Measurements from ENCODE around the gene ZNF608.

The ZNF608 gene

DNA sequence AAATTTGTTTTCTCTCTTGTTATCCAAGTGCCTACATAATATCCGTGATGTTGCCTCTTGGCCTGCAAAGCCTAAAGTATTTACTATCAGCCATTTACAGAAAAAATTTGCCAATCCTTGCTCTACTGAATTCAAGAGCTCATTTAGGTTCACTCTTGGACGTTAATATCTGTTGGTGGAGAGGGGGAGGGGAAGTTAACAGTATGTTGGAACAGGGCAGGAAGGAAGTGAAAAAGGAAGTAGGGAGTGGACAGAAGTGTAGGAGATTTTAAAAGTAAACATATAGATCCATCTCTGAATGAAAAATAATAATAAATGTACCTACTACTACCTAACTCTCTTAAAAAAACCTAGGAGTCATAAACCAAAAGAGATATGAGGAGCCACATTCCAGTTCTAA, 32.8 kb downstream of the ZNF608 start:
- no peak overlapping the region for H3K27ac ChIP-seq
- no peak for TF ChIP-seq ZFX (IDR thresholded peaks at IDR 0.05)
- TF ChIP-seq, protein P1, sequence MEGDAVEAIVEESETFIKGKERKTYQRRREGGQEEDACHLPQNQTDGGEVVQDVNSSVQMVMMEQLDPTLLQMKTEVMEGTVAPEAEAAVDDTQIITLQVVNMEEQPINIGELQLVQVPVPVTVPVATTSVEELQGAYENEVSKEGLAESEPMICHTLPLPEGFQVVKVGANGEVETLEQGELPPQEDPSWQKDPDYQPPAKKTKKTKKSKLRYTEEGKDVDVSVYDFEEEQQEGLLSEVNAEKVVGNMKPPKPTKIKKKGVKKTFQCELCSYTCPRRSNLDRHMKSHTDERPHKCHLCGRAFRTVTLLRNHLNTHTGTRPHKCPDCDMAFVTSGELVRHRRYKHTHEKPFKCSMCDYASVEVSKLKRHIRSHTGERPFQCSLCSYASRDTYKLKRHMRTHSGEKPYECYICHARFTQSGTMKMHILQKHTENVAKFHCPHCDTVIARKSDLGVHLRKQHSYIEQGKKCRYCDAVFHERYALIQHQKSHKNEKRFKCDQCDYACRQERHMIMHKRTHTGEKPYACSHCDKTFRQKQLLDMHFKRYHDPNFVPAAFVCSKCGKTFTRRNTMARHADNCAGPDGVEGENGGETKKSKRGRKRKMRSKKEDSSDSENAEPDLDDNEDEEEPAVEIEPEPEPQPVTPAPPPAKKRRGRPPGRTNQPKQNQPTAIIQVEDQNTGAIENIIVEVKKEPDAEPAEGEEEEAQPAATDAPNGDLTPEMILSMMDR (conservative IDR thresholded peaks at IDR 0.05): no peak

DNA sequence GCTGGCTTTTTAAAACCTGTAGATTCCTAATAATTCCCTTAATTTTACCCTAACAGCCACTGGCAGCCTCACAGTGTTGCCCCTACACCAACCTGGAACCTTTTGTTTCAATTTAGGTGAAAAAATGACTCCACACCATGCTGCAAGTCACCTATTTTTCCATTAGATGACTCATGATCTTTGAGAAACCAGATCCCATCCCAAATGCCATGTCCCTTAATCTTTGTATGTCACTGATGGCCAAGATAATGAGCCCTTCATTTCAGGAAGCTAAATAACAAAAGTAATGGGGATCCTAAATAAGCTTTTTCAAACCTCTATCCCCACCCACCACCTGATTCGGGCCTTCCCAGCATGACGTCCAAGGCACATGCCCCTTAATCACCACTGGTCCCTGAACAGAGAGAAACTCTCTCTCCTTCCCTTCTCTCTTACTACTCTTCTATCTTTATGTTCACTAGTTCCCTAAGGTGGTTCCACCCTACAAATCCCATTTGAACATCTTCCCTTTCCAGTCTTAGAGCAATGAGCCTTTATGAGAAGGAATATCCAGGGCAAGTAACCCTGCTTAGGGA, 33.6 kb downstream of the ZNF608 start:
- TF ChIP-seq ZFX (IDR thresholded peaks at IDR 0.05): no peak
- TF ChIP-seq, protein P1 (conservative IDR thresholded peaks at IDR 0.05): no peak
- no peak overlapping the region for H3K27ac ChIP-seq

DNA sequence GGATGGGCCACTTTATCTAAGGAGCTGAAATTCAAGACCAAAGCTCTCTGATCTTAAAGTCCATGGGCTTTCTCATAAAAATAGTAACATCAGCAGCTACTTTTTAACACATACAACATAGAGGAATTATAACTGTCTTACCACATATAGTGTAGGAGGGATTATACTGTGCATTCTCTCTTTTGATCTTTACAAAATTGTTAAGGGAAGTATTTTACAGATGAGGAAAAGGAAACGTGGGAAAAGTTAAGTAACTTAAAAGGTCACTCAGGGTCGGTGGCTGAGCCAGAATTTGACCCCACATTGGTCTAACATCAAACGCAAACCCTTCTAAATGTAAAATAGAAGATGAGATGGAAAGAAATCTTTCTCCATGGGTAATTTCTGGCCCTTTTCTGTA, 38.4 kb downstream of the ZNF608 start:
- TF ChIP-seq, protein P1 (conservative IDR thresholded peaks at IDR 0.05): no peak
- TF ChIP-seq ZFX (IDR thresholded peaks at IDR 0.05): no peak
- H3K27ac ChIP-seq: no peak overlapping the region

DNA sequence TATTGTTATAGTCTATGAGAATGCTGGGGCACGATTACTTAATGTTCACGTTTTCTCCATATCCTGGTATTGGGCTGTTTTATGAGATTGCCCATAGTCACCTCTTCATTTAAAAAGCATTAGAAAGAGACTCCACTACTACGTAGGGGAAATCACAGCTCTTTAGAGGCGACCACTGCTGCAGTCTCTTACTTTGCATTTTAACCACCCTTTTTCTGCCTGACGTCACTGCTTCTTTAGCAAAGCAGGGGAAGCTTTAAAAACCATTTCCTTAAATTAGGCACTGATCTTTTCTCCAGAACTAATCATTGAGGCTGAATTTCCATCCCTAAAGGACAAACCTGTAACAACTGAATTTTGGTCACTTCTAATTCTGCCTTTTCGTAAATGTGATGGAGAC, 38.9 kb downstream of the ZNF608 start:
- H3K27ac ChIP-seq: no peak overlapping the region
- TF ChIP-seq ZFX (IDR thresholded peaks at IDR 0.05): no peak
- TF ChIP-seq, protein P1 (conservative IDR thresholded peaks at IDR 0.05): no peak

DNA sequence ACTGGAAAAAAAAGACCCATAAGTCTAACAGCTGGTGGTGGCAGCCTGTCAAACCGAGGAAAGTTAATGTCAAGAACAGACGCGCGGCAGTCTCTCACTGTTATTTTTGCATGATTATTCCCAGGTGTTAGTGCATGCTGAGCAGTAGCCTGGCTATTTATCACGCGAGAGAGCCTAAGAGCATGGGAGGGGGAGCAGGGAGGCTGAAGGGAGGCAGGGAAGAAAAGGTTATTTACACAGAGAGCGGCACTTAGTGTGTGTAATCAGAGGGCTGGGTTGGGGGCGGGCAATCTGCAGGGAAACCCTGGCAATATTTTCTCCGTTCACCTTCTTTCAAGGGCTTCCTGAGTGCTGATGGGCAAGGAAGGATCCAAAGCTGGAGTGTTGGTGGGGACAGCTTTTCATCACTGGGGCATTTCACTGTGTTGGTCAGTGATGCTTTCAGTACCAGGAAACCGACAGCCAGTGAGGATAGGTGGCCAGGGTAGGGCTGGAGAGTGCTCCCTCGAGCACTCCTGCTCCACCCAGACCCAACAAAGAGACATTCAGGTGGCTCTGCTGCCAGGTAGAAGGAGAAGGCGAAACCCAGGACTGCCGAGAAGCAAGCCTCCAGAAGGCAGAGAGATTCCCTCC, 39.6 kb downstream of the ZNF608 start:
- TF ChIP-seq, protein P1 (conservative IDR thresholded peaks at IDR 0.05): no peak
- no peak for TF ChIP-seq ZFX (IDR thresholded peaks at IDR 0.05)
- H3K27ac ChIP-seq: no peak overlapping the region

DNA sequence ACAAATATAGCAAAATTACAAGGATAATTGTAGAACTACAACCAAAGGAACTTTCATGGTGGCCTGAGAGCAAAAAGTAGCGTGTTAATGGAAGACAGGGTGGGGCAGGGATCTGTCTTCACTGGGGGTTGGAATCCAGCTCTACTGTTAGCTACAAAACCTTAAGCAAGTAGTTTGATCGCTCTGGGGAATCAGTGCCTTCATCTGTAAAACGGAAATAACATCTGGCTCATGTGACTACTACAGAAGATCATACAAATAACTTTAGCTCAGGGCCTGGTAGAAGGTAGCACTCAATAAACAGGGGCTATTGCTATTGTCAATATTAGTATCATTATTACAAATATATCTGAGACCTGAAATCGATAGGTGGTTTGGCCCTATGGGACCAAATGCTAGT, 40.4 kb downstream of the ZNF608 start:
- TF ChIP-seq, protein P1 (conservative IDR thresholded peaks at IDR 0.05): no peak
- no peak for TF ChIP-seq ZFX (IDR thresholded peaks at IDR 0.05)
- H3K27ac ChIP-seq: no peak overlapping the region

DNA sequence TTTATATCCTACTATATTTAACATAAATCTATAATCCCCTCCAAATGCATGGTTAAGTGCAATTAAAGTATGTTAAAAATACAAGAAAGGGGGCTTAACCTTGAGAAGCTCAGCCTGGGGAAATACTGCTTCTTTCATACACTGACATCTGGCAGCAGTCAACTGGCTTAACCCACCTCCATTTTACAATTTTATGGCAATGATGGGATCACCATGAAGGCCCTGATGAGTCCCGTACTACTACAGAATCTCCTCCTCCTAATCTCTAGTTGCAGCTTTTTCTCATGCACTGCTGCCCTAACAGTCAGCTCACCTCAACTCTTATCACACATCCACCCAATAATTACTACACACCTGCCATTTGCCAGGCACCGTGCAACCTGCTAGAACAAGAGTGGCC, 40.9 kb downstream of the ZNF608 start:
- H3K27ac ChIP-seq: no peak overlapping the region
- TF ChIP-seq ZFX (IDR thresholded peaks at IDR 0.05): no peak
- TF ChIP-seq, protein P1 (conservative IDR thresholded peaks at IDR 0.05): no peak

Data from C4-2B (cell line).